Caco-2 (cell line): Measurements from ENCODE around the gene MTIF2. TPM values are rescaled to one million over a fixed set of nuclear protein-coding genes. Genes with fewer than 3 reads are reported as not detected.

Experiments used
- BruUV-seq: library from RNA; stranded (reverse); fragments of 400-500 nt; replicated peaks from 2 replicates; lab custom pipeline; 2021; lab: Mats Ljungman, UMichigan
- CTCF ChIA-PET: fragments of 300-600 bp; sonication (Branson Sonifier 250); formaldehyde crosslinking; loops from one replicate; lab custom pipeline; 2022; ENCODE audit warnings: antibody characterized with exemption; lab: Charles Lee
- POLR2A ChIA-PET: fragments of 300-600 bp; sonication (Branson Sonifier 250); formaldehyde crosslinking; loops from one replicate; lab custom pipeline; 2022; ENCODE audit warnings: antibody characterized with exemption; lab: Charles Lee
- DNase-seq, 2 experiments: peaks; one replicate each; pipeline versions ENCODE4 v3.0.0 to v3.0.0-alpha.2; 2020 to 2022
- H3K27me3 ChIP-seq: replicated peaks from 2 replicates; pipeline ENCODE4 v1.6.0; 2011; ENCODE audit warnings: low read length; ENCODE audit not compliant: control insufficient read depth, insufficient read depth
- H3K36me3 ChIP-seq: 2 replicates; pipeline ENCODE4 v1.5.1; 2011; ENCODE audit warnings: low read length; ENCODE audit not compliant: control insufficient read depth, insufficient read depth
- H3K4me1 ChIP-seq: fragments of 250-450 bp; sonication (Bioruptor Pico); 2 replicates; pipeline ENCODE4 v1.5.1; 2020; ENCODE audit warnings: mild to moderate bottlenecking
- H3K4me3 ChIP-seq: 2 replicates; pipeline ENCODE4 v1.5.1; 2011; ENCODE audit warnings: low read depth, mild to moderate bottlenecking, control low read depth, low read length
- H3K9me3 ChIP-seq: fragments of 250-450 bp; sonication (Bioruptor Pico); 2 replicates; pipeline ENCODE4 v1.5.1; 2020; ENCODE audit warnings: mild to moderate bottlenecking, moderate library complexity
- H3K27ac Mint-ChIP-seq: one replicate; pipeline ENCODE4 v1.8.0; 2022; ENCODE audit warnings: mixed read lengths; ENCODE audit not compliant: unreplicated experiment
- H3K27me3 Mint-ChIP-seq: one replicate; pipeline ENCODE4 v1.8.0; 2022; ENCODE audit warnings: mixed read lengths; ENCODE audit not compliant: insufficient read depth, unreplicated experiment
- H3K36me3 Mint-ChIP-seq: one replicate; pipeline ENCODE4 v1.8.0; 2022; ENCODE audit warnings: mild to moderate bottlenecking, mixed read lengths; ENCODE audit not compliant: insufficient read depth, unreplicated experiment
- H3K4me1 Mint-ChIP-seq: one replicate; pipeline ENCODE4 v1.8.0; 2022; ENCODE audit warnings: low read depth, mixed read lengths; ENCODE audit not compliant: unreplicated experiment
- H3K4me3 Mint-ChIP-seq: one replicate; pipeline ENCODE4 v1.8.0; 2022; ENCODE audit warnings: mild to moderate bottlenecking, moderate library complexity, mixed read lengths; ENCODE audit not compliant: unreplicated experiment
- H3K9me3 Mint-ChIP-seq: one replicate; pipeline ENCODE4 v1.8.0; 2022; ENCODE audit warnings: mixed read lengths; ENCODE audit not compliant: unreplicated experiment
- intact Hi-C: fragments of 100-400 bp; cut with micrococcal nuclease; formaldehyde crosslinking; loops from one replicate; pipeline ENCODE4 v1.10.0; 2022; ENCODE audit not compliant: unreplicated experiment
- total RNA-seq: library from RNA; stranded (reverse); gene quantifications from 2 replicates; pipeline ENCODE4 v1.2.3, GENCODE V29; 2022
- TF ChIP-seq, protein P1 (sequence below), 2 experiments: fragments of 200-600 bp in 1 of 2; IDR thresholded peaks; 1 replicate in 1 of 2; 2 replicates in 1 of 2; pipeline versions ENCODE4 v1.5.1 to v1.8.0; 2011 to 2022; ENCODE audit warnings: antibody characterized with exemption in 1 of 2, control low read depth in 1 of 2, inconsistent platforms in 1 of 2, low read depth in 1 of 2, low read length in 1 of 2, mild to moderate bottlenecking in 1 of 2, moderate library complexity in 1 of 2; ENCODE audit not compliant: insufficient read depth in 1 of 2, severe bottlenecking in 1 of 2, unreplicated experiment in 1 of 2

The MTIF2 gene
- total RNA-seq, 1 experiment from 2014 or later, result 42.7 TPM

DNA sequence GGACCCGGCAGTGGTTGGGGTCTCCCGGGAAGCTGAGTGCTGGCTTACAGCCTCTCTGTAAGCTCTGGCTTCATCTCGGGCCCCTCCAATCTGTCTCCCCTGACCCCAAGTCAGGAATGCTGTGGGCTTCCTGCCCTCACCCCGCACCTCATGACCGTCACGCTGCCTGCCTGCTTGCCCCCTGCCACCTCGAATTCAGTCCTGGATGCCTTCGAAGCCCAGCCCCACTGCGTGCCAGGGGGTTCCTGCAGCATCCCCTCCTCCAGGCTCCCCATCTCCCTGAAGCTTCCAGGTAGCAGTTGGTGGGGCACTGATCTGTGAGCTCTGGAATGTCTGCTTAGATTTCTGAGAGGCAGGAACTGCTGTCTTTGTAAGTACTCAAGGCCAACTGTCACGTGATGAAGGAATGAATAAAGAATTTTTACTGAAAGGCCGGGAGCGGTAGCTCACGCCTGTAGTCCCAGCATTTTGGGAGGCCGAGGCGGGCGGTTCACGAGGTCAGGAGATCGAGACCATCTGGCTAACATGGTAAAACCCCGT, 43.5 kb downstream of the MTIF2 start:
- TF ChIP-seq, protein P1, sequence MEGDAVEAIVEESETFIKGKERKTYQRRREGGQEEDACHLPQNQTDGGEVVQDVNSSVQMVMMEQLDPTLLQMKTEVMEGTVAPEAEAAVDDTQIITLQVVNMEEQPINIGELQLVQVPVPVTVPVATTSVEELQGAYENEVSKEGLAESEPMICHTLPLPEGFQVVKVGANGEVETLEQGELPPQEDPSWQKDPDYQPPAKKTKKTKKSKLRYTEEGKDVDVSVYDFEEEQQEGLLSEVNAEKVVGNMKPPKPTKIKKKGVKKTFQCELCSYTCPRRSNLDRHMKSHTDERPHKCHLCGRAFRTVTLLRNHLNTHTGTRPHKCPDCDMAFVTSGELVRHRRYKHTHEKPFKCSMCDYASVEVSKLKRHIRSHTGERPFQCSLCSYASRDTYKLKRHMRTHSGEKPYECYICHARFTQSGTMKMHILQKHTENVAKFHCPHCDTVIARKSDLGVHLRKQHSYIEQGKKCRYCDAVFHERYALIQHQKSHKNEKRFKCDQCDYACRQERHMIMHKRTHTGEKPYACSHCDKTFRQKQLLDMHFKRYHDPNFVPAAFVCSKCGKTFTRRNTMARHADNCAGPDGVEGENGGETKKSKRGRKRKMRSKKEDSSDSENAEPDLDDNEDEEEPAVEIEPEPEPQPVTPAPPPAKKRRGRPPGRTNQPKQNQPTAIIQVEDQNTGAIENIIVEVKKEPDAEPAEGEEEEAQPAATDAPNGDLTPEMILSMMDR (IDR thresholded peaks at IDR 0.05; ENCODE audit: insufficient read depth in 1 of 2, low read depth in 1 of 2, low read length in 1 of 2, severe bottlenecking in 1 of 2, unreplicated experiment in 1 of 2), result no peak
- POLR2A ChIA-PET, result interaction anchor here (0.6 kb wide), 1 partner anchor 19 kb away, joined by 3 read pairs; no protein-coding TSS in a partner anchor
- H3K9me3 ChIP-seq, result no peaks in the 10 kb centered on the region
- peaks cover 23% of the 10 kb centered on the region for H3K4me1 ChIP-seq
- CTCF ChIA-PET, result no interaction called here
- Mint-ChIP-seq H3K4me1 (peaks cover 26% of the 10 kb centered on the region), H3K27ac (no peak overlapping the region), H3K36me3 (peaks cover 12% of the 10 kb centered on the region), H3K4me3 (no peak overlapping the region), H3K9me3 (no peaks in the 10 kb centered on the region), H3K27me3 (no peaks in the 10 kb centered on the region)
- no peak overlapping the region for H3K4me3 ChIP-seq
- no TSS peak for BruUV-seq
- no peaks in the 10 kb centered on the region for H3K27me3 ChIP-seq
- DNase-seq, result no peak
- H3K36me3 ChIP-seq, result no peaks in the 10 kb centered on the region
- intact Hi-C loops, result no loop called here

DNA sequence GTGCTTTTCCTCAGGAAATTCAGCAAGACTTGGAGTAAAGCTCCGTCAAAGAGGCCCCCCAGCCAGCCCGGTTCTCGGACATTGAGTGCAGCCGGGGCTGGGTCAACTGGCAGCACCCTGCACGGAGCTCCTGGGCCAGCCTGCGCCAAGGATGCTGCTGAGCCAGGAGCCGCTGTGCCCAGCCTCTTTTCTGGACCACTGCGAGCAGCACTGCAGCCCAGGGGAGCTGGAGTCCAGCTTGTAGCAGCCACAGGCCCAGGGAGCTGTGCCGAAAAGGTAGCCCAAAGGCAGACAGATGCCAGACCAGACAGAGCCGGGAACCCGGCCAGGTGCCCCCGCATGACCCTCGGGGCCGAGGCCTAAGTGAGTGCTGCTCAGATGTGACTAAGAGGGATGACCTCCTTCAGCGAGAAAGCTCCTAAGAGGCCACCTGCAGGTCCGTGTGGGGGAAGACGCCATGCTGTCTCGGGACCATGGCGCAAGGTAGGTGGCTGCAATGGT, 44.2 kb downstream of the MTIF2 start:
- H3K9me3 Mint-ChIP-seq, result no peaks in the 10 kb centered on the region
- no peaks in the 10 kb centered on the region for H3K27me3 Mint-ChIP-seq
- no TSS peak for BruUV-seq
- Histone ChIP-seq H3K36me3 (no peaks in the 10 kb centered on the region), H3K27me3 (no peaks in the 10 kb centered on the region), H3K4me3 (no peak overlapping the region), H3K4me1 (peaks cover 15% of the 10 kb centered on the region), H3K9me3 (no peaks in the 10 kb centered on the region)
- H3K4me3 Mint-ChIP-seq, result no peak overlapping the region
- TF ChIP-seq, protein P1 (IDR thresholded peaks at IDR 0.05; ENCODE audit: insufficient read depth in 1 of 2, low read depth in 1 of 2, low read length in 1 of 2, severe bottlenecking in 1 of 2, unreplicated experiment in 1 of 2), result no peak
- ChIA-PET CTCF (no interaction called here), POLR2A (interaction anchor here (0.6 kb wide), 1 partner anchor 18 kb away, joined by 3 read pairs; no protein-coding TSS in a partner anchor)
- peaks cover 12% of the 10 kb centered on the region for H3K36me3 Mint-ChIP-seq
- intact Hi-C loops, result no loop called here
- no peak for DNase-seq
- H3K4me1 Mint-ChIP-seq, result peaks cover 18% of the 10 kb centered on the region
- H3K27ac Mint-ChIP-seq, result no peak overlapping the region

DNA sequence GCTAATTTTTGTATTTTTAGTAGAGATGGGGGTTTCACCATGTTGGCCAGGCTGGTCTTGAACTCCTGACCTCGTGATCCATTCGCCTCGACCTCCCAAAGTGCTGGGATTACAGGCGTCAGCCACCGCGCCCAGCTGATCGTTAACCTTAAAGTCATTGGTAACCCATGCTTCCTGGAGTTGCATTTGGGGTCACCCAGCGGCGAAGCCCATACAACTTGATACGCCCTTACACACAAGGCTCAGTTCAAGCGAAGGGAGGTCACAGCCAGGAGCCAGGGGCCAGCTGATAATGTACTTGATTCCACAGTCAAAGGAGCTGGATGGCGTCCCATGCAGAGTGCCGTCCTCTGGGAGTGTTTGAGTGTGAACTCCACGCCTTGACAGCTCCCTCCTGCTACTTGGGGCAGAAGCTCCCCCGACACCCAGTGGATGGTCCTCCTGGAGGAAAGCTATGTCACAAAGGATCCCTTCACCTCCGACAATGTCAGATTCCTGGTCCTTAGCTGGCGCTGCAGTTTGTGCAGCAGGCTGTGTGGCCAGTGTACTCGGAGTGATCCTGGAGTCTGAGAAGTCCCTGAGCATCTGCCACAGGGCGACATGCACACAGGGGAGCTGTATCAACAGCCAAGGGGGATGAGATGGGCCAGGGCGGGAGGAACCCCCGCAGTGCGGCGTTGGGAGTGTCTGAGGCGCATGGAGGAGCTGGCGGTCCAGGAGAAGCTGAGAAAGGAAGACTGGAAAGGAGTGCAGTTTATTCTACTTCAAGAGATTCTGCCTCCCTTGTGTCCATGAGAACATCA, 44.9 kb downstream of the MTIF2 start:
- Histone ChIP-seq H3K36me3 (no peaks in the 10 kb centered on the region), H3K4me1 (peaks cover 9% of the 10 kb centered on the region; the same call in 1 of the 2 replicates), H3K27me3 (no peaks in the 10 kb centered on the region), H3K4me3 (no peak overlapping the region), H3K9me3 (no peaks in the 10 kb centered on the region)
- Mint-ChIP-seq H3K4me3 (peak overlapping the region; percentile 52), H3K36me3 (peaks cover 12% of the 10 kb centered on the region), H3K9me3 (no peaks in the 10 kb centered on the region), H3K4me1 (peaks cover 12% of the 10 kb centered on the region), H3K27ac (no peak overlapping the region), H3K27me3 (no peaks in the 10 kb centered on the region)
- ChIA-PET POLR2A (no interaction called here), CTCF (no interaction called here)
- intact Hi-C loops, result no loop called here
- no TSS peak for BruUV-seq
- DNase-seq, result no peak
- TF ChIP-seq, protein P1 (IDR thresholded peaks at IDR 0.05; ENCODE audit: insufficient read depth in 1 of 2, low read depth in 1 of 2, low read length in 1 of 2, severe bottlenecking in 1 of 2, unreplicated experiment in 1 of 2), result no peak
